ENCODE data around the gene CCDC91.

The CCDC91 gene

DNA sequence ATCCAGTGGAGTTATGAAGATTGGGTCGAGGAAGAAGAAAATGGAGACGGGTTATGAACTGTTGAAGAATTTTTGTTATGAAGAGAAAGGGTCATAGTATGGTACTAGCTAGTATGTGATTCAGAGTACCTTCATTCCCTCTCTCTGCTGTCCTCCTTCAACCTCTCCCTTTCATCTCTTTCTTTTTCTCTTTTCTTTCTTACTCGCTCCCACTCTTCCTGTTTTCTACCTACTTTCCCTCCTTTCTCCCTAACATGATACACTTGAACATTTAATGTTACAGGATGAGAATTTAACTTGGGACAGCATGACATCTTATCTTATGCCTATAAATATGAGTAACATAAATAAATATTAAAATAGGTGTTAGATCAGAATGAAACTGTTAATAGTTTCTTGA is 112.9 kb downstream of the CCDC91 start:
- Histone ChIP-seq H3K36me3 (replicated peaks; ENCODE audit: low read depth, low read length) (no peaks in the 10 kb centered on the region), H3K4me3 (ENCODE audit: low read length) (no peak overlapping the region), H4K20me1 (ENCODE audit: insufficient read depth, low read length) (no peaks in the 10 kb centered on the region), H3K27me3 (ENCODE audit: low read depth, low read length) (no peaks in the 10 kb centered on the region), H2AFZ (ENCODE audit: low read depth, low read length) (no peak overlapping the region), H3K9ac (ENCODE audit: low read length) (no peak overlapping the region), H3K4me2 (ENCODE audit: low read length) (no peak overlapping the region), H3K27ac (ENCODE audit: low read length) (no peak overlapping the region), H3K4me1 (ENCODE audit: low read length) (no peaks in the 10 kb centered on the region), H3K79me2 (ENCODE audit: low read length) (no peaks in the 10 kb centered on the region), H3K9me3 (ENCODE audit: insufficient read depth, low read length) (no peaks in the 10 kb centered on the region)
- TF ChIP-seq, protein P1, sequence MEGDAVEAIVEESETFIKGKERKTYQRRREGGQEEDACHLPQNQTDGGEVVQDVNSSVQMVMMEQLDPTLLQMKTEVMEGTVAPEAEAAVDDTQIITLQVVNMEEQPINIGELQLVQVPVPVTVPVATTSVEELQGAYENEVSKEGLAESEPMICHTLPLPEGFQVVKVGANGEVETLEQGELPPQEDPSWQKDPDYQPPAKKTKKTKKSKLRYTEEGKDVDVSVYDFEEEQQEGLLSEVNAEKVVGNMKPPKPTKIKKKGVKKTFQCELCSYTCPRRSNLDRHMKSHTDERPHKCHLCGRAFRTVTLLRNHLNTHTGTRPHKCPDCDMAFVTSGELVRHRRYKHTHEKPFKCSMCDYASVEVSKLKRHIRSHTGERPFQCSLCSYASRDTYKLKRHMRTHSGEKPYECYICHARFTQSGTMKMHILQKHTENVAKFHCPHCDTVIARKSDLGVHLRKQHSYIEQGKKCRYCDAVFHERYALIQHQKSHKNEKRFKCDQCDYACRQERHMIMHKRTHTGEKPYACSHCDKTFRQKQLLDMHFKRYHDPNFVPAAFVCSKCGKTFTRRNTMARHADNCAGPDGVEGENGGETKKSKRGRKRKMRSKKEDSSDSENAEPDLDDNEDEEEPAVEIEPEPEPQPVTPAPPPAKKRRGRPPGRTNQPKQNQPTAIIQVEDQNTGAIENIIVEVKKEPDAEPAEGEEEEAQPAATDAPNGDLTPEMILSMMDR (IDR thresholded peaks at IDR 0.05; ENCODE audit: low read depth, low read length): no peak
- no peak for TF ChIP-seq EZH2phosphoT487 (IDR thresholded peaks at IDR 0.05; ENCODE audit: low read depth)

DNA sequence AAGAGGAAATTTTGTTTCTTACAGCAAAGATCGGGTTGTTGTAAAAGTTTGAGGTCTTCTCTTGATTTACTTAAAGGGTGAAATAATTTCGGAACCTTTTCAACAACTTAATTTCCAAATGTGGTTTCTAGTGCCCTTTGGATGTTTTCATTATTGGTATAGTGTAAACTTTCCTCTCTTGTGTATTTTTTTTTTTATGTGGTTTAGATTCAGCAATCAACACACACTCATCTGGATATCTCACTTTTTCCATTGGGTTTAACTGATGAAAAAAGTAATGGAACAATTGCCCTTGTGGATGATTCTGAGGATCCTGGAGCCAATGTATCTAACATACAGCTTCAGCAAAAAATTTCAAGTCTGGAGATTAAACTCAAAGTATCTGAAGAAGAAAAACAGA is 116.3 kb downstream of the CCDC91 start:
- no peak overlapping the region for H3K9ac ChIP-seq (ENCODE audit: low read length)
- H3K4me1 ChIP-seq (ENCODE audit: low read length): no peaks in the 10 kb centered on the region
- no peak overlapping the region for H2AFZ ChIP-seq (ENCODE audit: low read depth, low read length)
- H3K79me2 ChIP-seq (ENCODE audit: low read length): no peaks in the 10 kb centered on the region
- no peaks in the 10 kb centered on the region for H3K27me3 ChIP-seq (ENCODE audit: low read depth, low read length)
- H3K4me2 ChIP-seq (ENCODE audit: low read length): no peak overlapping the region
- H3K9me3 ChIP-seq (ENCODE audit: insufficient read depth, low read length): no peaks in the 10 kb centered on the region
- TF ChIP-seq, protein P1 (IDR thresholded peaks at IDR 0.05; ENCODE audit: low read depth, low read length): no peak
- no peak for TF ChIP-seq EZH2phosphoT487 (IDR thresholded peaks at IDR 0.05; ENCODE audit: low read depth)
- H3K4me3 ChIP-seq (ENCODE audit: low read length): no peak overlapping the region
- H3K27ac ChIP-seq (ENCODE audit: low read length): no peak overlapping the region
- no peaks in the 10 kb centered on the region for H4K20me1 ChIP-seq (ENCODE audit: insufficient read depth, low read length)
- no peaks in the 10 kb centered on the region for H3K36me3 ChIP-seq (replicated peaks; ENCODE audit: low read depth, low read length)

DNA sequence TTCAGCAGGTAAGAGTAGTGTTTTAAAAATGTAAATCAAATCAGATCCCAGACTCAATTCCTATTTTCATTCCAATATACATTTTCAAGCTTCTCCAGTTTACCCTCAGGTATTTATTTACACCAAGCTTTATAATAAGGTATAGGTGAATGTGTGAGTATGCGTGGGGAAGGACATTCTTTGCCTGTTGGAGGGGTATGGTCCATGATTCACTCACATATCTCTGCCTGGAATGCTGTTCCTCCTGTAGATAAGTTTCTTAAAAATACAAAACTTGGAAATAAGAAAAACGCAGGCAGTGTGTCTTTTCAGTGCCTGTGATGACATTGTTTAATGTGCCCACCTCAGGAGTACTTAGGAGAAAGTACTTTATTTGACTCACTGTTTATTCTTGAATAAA is 118.6 kb downstream of the CCDC91 start:
- Histone ChIP-seq H3K4me2 (ENCODE audit: low read length) (no peak overlapping the region), H3K27me3 (ENCODE audit: low read depth, low read length) (no peaks in the 10 kb centered on the region), H3K9ac (ENCODE audit: low read length) (no peak overlapping the region), H3K27ac (ENCODE audit: low read length) (no peak overlapping the region), H3K4me1 (ENCODE audit: low read length) (no peaks in the 10 kb centered on the region), H3K79me2 (ENCODE audit: low read length) (no peaks in the 10 kb centered on the region), H4K20me1 (ENCODE audit: insufficient read depth, low read length) (no peaks in the 10 kb centered on the region), H3K9me3 (ENCODE audit: insufficient read depth, low read length) (no peaks in the 10 kb centered on the region), H3K36me3 (replicated peaks; ENCODE audit: low read depth, low read length) (peaks cover 4% of the 10 kb centered on the region), H3K4me3 (ENCODE audit: low read length) (no peak overlapping the region), H2AFZ (ENCODE audit: low read depth, low read length) (no peak overlapping the region)
- TF ChIP-seq EZH2phosphoT487 (IDR thresholded peaks at IDR 0.05; ENCODE audit: low read depth): no peak
- TF ChIP-seq, protein P1 (IDR thresholded peaks at IDR 0.05; ENCODE audit: low read depth, low read length): no peak

DNA sequence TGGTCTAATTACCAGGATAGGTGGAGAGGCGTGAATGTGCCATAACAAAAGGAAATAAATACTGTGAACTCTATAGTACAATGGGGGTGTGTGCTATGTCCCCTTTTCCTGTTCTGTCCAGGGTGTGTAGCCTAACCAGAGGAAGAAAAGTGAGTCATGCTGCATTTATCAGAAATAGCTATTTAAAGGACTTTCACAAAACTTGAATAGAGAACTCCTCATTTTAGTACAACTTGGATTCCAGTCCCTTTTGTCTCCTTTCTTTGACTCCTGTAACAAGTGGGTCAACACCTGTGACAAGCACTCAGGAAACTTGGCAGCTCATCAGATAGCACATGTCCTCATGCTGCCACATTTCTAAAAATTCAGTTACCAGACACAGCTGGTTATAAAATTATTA is 123.4 kb downstream of the CCDC91 start:
- TF ChIP-seq, protein P1 (IDR thresholded peaks at IDR 0.05; ENCODE audit: low read depth, low read length): no peak
- no peak for TF ChIP-seq EZH2phosphoT487 (IDR thresholded peaks at IDR 0.05; ENCODE audit: low read depth)
- no peaks in the 10 kb centered on the region for H3K79me2 ChIP-seq (ENCODE audit: low read length)
- no peak overlapping the region for H2AFZ ChIP-seq (ENCODE audit: low read depth, low read length)
- no peaks in the 10 kb centered on the region for H4K20me1 ChIP-seq (ENCODE audit: insufficient read depth, low read length)
- no peak overlapping the region for H3K4me3 ChIP-seq (ENCODE audit: low read length)
- H3K27ac ChIP-seq (ENCODE audit: low read length): no peak overlapping the region
- H3K4me1 ChIP-seq (ENCODE audit: low read length): no peaks in the 10 kb centered on the region
- H3K9ac ChIP-seq (ENCODE audit: low read length): no peak overlapping the region
- no peaks in the 10 kb centered on the region for H3K9me3 ChIP-seq (ENCODE audit: insufficient read depth, low read length)
- H3K36me3 ChIP-seq (replicated peaks; ENCODE audit: low read depth, low read length): peaks cover 15% of the 10 kb centered on the region
- no peaks in the 10 kb centered on the region for H3K27me3 ChIP-seq (ENCODE audit: low read depth, low read length)
- H3K4me2 ChIP-seq (ENCODE audit: low read length): no peak overlapping the region
